Neutrophil (primary cell): ENCODE results near the gene PRDM11.

Experiments used
- H3K27ac ChIP-seq: fragments of 200-600 bp; sonication (generic); 2 replicates; pipeline ENCODE4 v1.5.1; 2016; ENCODE audit warnings: mild to moderate bottlenecking, moderate library complexity
- H3K27me3 ChIP-seq: fragments of 200-600 bp; sonication (generic); 2 replicates; pipeline ENCODE4 v1.6.0; 2016; ENCODE audit warnings: mild to moderate bottlenecking
- H3K36me3 ChIP-seq: fragments of 200-600 bp; sonication (generic); 2 replicates; pipeline ENCODE4 v1.5.1; 2017
- H3K4me1 ChIP-seq, 2 experiments: fragments of 200-600 bp in 1 of 2; sonication (generic) in 1 of 2; 1 replicate in 1 of 2; 2 replicates in 1 of 2; pipeline versions ENCODE4 v1.5.1 to v1.6.1; 2013 to 2016; ENCODE audit warnings: low read depth in 1 of 2, low read length in 1 of 2, mild to moderate bottlenecking in 1 of 2, moderate library complexity in 1 of 2; ENCODE audit not compliant: control insufficient read depth in 1 of 2, insufficient read depth in 1 of 2
- H3K4me3 ChIP-seq, 2 experiments: fragments of 200-600 bp in 1 of 2; sonication (generic) in 1 of 2; 1 replicate in 1 of 2; 2 replicates in 1 of 2; pipeline ENCODE4 v1.5.1; 2013 to 2016; ENCODE audit warnings: low read depth in 1 of 2, low read length in 1 of 2, mild to moderate bottlenecking in 1 of 2, moderate library complexity in 1 of 2
- H3K9me3 ChIP-seq: fragments of 200-600 bp; sonication (generic); 2 replicates; pipeline ENCODE4 v1.5.1; 2016
- CTCF ChIP-seq: fragments of 200-600 bp; sonication (generic); IDR thresholded peaks from 2 replicates; pipeline ENCODE4 v1.5.1; 2016; ENCODE audit warnings: antibody characterized with exemption

PRDM11 gene

GRCh38 chr11:45237711-45238315 lies 91.4 kb downstream of the PRDM11 start:
- TF ChIP-seq CTCF = no peak
- Histone ChIP-seq H3K36me3 (no peaks in the 10 kb centered on the region), H3K9me3 (no peaks in the 10 kb centered on the region), H3K27ac (no peak overlapping the region), H3K27me3 (peaks cover 12% of the 10 kb centered on the region), H3K4me3 (no peak overlapping the region), H3K4me1 (no peaks in the 10 kb centered on the region)

GRCh38 chr11:45238724-45239123 lies 92.3 kb downstream of the PRDM11 start:
- H3K27me3 ChIP-seq = peaks cover 12% of the 10 kb centered on the region
- H3K27ac ChIP-seq = no peak overlapping the region
- H3K9me3 ChIP-seq = no peaks in the 10 kb centered on the region
- H3K4me3 ChIP-seq = no peak overlapping the region
- TF ChIP-seq CTCF = no peak
- H3K36me3 ChIP-seq = no peaks in the 10 kb centered on the region
- no peaks in the 10 kb centered on the region for H3K4me1 ChIP-seq

- TF ChIP-seq CTCF = no peak
- Histone ChIP-seq H3K4me3 (no peak overlapping the region), H3K27ac (no peak overlapping the region), H3K4me1 (no peaks in the 10 kb centered on the region), H3K27me3 (peaks cover 12% of the 10 kb centered on the region), H3K9me3 (no peaks in the 10 kb centered on the region), H3K36me3 (no peaks in the 10 kb centered on the region)
These were observed 93.3 kb downstream of the PRDM11 start for GRCh38 chr11:45239733-45240132.

- no peak for TF ChIP-seq CTCF
- Histone ChIP-seq H3K27me3 (peaks cover 7% of the 10 kb centered on the region), H3K9me3 (no peaks in the 10 kb centered on the region), H3K4me3 (no peak overlapping the region), H3K4me1 (no peaks in the 10 kb centered on the region), H3K36me3 (no peaks in the 10 kb centered on the region), H3K27ac (no peak overlapping the region)
These were observed 97.5 kb downstream of the PRDM11 start for GRCh38 chr11:45243967-45244366.

GRCh38 chr11:45245218-45246045 lies 99.0 kb downstream of the PRDM11 start:
- no peaks in the 10 kb centered on the region for H3K4me1 ChIP-seq
- H3K9me3 ChIP-seq = no peaks in the 10 kb centered on the region
- H3K4me3 ChIP-seq = no peak overlapping the region
- H3K27me3 ChIP-seq = peaks cover 7% of the 10 kb centered on the region
- H3K27ac ChIP-seq = no peak overlapping the region
- no peak for TF ChIP-seq CTCF
- no peaks in the 10 kb centered on the region for H3K36me3 ChIP-seq
